Measurements from ENCODE around the gene MAD2L1. TPM values are rescaled to one million over a fixed set of nuclear protein-coding genes. Genes with fewer than 3 reads are reported as not detected.
"Not testable (repeated sequence)": the region's sequence is repeated elsewhere in the genome, so short reads cannot be mapped to it uniquely, and the experiment has no call there.

Gene MAD2L1
- total and polyA plus RNA-seq, 2 donors from 2014 or later = 1.9 to 2.0 TPM

GRCh38 chr4:120105472-120105871 is 38.8 kb upstream of the MAD2L1 start:
- no peaks in the 10 kb centered on the region for H3K27me3 ChIP-seq (ENCODE audit: control insufficient read depth, insufficient read depth, low read length)
- FAIRE-seq (no peak), DNase-seq (no peak)
- H3K9me3 ChIP-seq (ENCODE audit: control insufficient read depth in 2 of 3, insufficient read depth in 1 of 3, low read length in 3 of 3) = no peaks in the 10 kb centered on the region
- H3K27ac ChIP-seq (ENCODE audit: low read depth in 2 of 2, low read length in 2 of 2) = no peak overlapping the region
- TF ChIP-seq CTCF (IDR thresholded peaks at IDR 0.05; ENCODE audit: borderline replicate concordance, extremely low read depth, insufficient read depth) = no peak
- H3K4me1 ChIP-seq (ENCODE audit: control insufficient read depth in 2 of 3, insufficient read depth in 2 of 3, low read depth in 1 of 3, low read length in 3 of 3) = no peaks in the 10 kb centered on the region
- H3K9ac ChIP-seq (ENCODE audit: low read length in 3 of 3) = no peak overlapping the region
- no peak overlapping the region for H3K4me3 ChIP-seq (ENCODE audit: low read length in 3 of 3)
- H3K36me3 ChIP-seq (ENCODE audit: control insufficient read depth in 2 of 3, insufficient read depth in 3 of 3, low read length in 3 of 3) = no peaks in the 10 kb centered on the region
- intact Hi-C loops (cut with DNase I) = no loop called here

GRCh38 chr4:120096508-120097297 is 30.1 kb upstream of the MAD2L1 start:
- FAIRE-seq = no peak
- H3K4me3 ChIP-seq (ENCODE audit: low read length in 3 of 3) = no peak overlapping the region
- no peaks in the 10 kb centered on the region for H3K4me1 ChIP-seq (ENCODE audit: control insufficient read depth in 2 of 3, insufficient read depth in 2 of 3, low read depth in 1 of 3, low read length in 3 of 3)
- no peaks in the 10 kb centered on the region for H3K36me3 ChIP-seq (ENCODE audit: control insufficient read depth in 2 of 3, insufficient read depth in 3 of 3, low read length in 3 of 3)
- H3K27me3 ChIP-seq (ENCODE audit: control insufficient read depth, insufficient read depth, low read length) = no peaks in the 10 kb centered on the region
- no peak for DNase-seq
- H3K9me3 ChIP-seq (ENCODE audit: control insufficient read depth in 2 of 3, insufficient read depth in 1 of 3, low read length in 3 of 3) = no peaks in the 10 kb centered on the region
- no peak overlapping the region for H3K27ac ChIP-seq (ENCODE audit: low read depth in 2 of 2, low read length in 2 of 2)
- intact Hi-C loops (cut with DNase I) = no loop called here
- no peak for TF ChIP-seq CTCF (IDR thresholded peaks at IDR 0.05; ENCODE audit: borderline replicate concordance, extremely low read depth, insufficient read depth)
- H3K9ac ChIP-seq (ENCODE audit: low read length in 3 of 3) = no peak overlapping the region

GRCh38 chr4:120088507-120088906 is 21.9 kb upstream of the MAD2L1 start:
- Histone ChIP-seq H3K36me3 (ENCODE audit: control insufficient read depth in 2 of 3, insufficient read depth in 3 of 3, low read length in 3 of 3) (no peaks in the 10 kb centered on the region), H3K27ac (ENCODE audit: low read depth in 2 of 2, low read length in 2 of 2) (no peak overlapping the region), H3K27me3 (ENCODE audit: control insufficient read depth, insufficient read depth, low read length) (no peaks in the 10 kb centered on the region), H3K9me3 (ENCODE audit: control insufficient read depth in 2 of 3, insufficient read depth in 1 of 3, low read length in 3 of 3) (peaks cover 0 to 10% (median 0%) of the 10 kb centered on the region in 3 donors), H3K4me1 (ENCODE audit: control insufficient read depth in 2 of 3, insufficient read depth in 2 of 3, low read depth in 1 of 3, low read length in 3 of 3) (no peaks in the 10 kb centered on the region), H3K4me3 (ENCODE audit: low read length in 3 of 3) (no peak overlapping the region), H3K9ac (ENCODE audit: low read length in 3 of 3) (no peak overlapping the region)
- FAIRE-seq (no peak), DNase-seq (no peak)
- no peak for TF ChIP-seq CTCF (IDR thresholded peaks at IDR 0.05; ENCODE audit: borderline replicate concordance, extremely low read depth, insufficient read depth)
- intact Hi-C loops (cut with DNase I) = no loop called here

- DNase-seq; H3K27me3 ChIP-seq (ENCODE audit: control insufficient read depth, insufficient read depth, low read length); FAIRE-seq; H3K27ac ChIP-seq (ENCODE audit: low read depth in 2 of 2, low read length in 2 of 2); H3K9me3 ChIP-seq (ENCODE audit: control insufficient read depth in 2 of 3, insufficient read depth in 1 of 3, low read length in 3 of 3); intact Hi-C loops (cut with DNase I); H3K36me3 ChIP-seq (ENCODE audit: control insufficient read depth in 2 of 3, insufficient read depth in 3 of 3, low read length in 3 of 3); H3K4me1 ChIP-seq (ENCODE audit: control insufficient read depth in 2 of 3, insufficient read depth in 2 of 3, low read depth in 1 of 3, low read length in 3 of 3); H3K4me3 ChIP-seq (ENCODE audit: low read length in 3 of 3); H3K9ac ChIP-seq (ENCODE audit: low read length in 3 of 3): not testable (repeated sequence)
Measured at GRCh38 chr4:120088066-120088465, 21.4 kb upstream of the MAD2L1 start.
